Smooth muscle cell (in vitro differentiated cells): ENCODE results near the gene REG1A. TPM values are rescaled to one million over a fixed set of nuclear protein-coding genes. Genes with fewer than 3 reads are reported as not detected.

Experiments
- DNase-seq: peaks from one replicate; lab custom pipeline; 2025; ENCODE audit not compliant: unreplicated experiment; lab: John Stamatoyannopoulos, UW
- H2AFZ ChIP-seq: fragments of 200-600 bp; sonication (generic); 2 replicates; pipeline ENCODE4 v1.6.0; 2016; ENCODE audit warnings: antibody characterized with exemption, low read depth, mild to moderate bottlenecking
- H3F3A ChIP-seq: fragments of 200-600 bp; sonication (generic); 2 replicates; pipeline ENCODE4 v1.6.0; 2017; ENCODE audit warnings: antibody characterized with exemption, low read depth
- H3K27ac ChIP-seq: fragments of 200-600 bp; sonication (generic); 2 replicates; pipeline ENCODE4 v1.5.1; 2016; ENCODE audit warnings: low read depth, mild to moderate bottlenecking
- H3K27me3 ChIP-seq: fragments of 200-600 bp; sonication (generic); 2 replicates; pipeline ENCODE4 v1.6.1; 2016; ENCODE audit warnings: low read depth, mild to moderate bottlenecking
- H3K36me3 ChIP-seq: fragments of 200-600 bp; sonication (generic); 2 replicates; pipeline ENCODE4 v1.5.1; 2016; ENCODE audit warnings: low read depth
- H3K4me1 ChIP-seq: fragments of 200-600 bp; sonication (generic); 2 replicates; pipeline ENCODE4 v1.5.1; 2016; ENCODE audit warnings: low read depth
- H3K4me2 ChIP-seq: fragments of 200-600 bp; sonication (generic); 2 replicates; pipeline ENCODE4 v1.6.0; 2016; ENCODE audit warnings: mild to moderate bottlenecking
- H3K4me3 ChIP-seq: fragments of 200-600 bp; sonication (generic); 2 replicates; pipeline ENCODE4 v1.5.1; 2016; ENCODE audit warnings: mild to moderate bottlenecking
- H3K79me2 ChIP-seq: fragments of 200-600 bp; sonication (generic); 2 replicates; pipeline ENCODE4 v1.6.0; 2016; ENCODE audit warnings: low read depth, mild to moderate bottlenecking
- H3K9ac ChIP-seq: fragments of 200-600 bp; sonication (generic); 2 replicates; pipeline ENCODE4 v1.6.0; 2016; ENCODE audit warnings: low read depth
- H3K9me3 ChIP-seq: fragments of 200-600 bp; sonication (generic); replicated peaks from 2 replicates; pipeline ENCODE4 v1.5.1; 2016; ENCODE audit warnings: low read depth
- H4K20me1 ChIP-seq: fragments of 200-600 bp; sonication (generic); 2 replicates; pipeline ENCODE4 v1.6.0; 2016; ENCODE audit warnings: low read depth
- CTCF ChIP-seq: fragments of 200-600 bp; sonication (generic); IDR thresholded peaks from 2 replicates; pipeline ENCODE4 v1.5.1; 2017; ENCODE audit warnings: borderline replicate concordance, mild to moderate bottlenecking, antibody characterized with exemption; ENCODE audit not compliant: insufficient read depth, poor library complexity, severe bottlenecking
- WGBS: methylation state at CpG from one replicate; pipeline ENCODE4 v1.1.7; 2016; ENCODE audit warnings: low lambda C conversion rate; 5-methylcytosine and 5-hydroxymethylcytosine counted together
- polyA plus RNA-seq: library from polyadenylated mRNA; unstranded; fragments of >200 nt; fragmentation: Nextera tagmentation; extraction: Ambion mirVana; gene quantifications from 2 replicates; pipeline ENCODE4 v1.2.1, GENCODE V29; 2016
- total RNA-seq: library from RNA; depleted of rRNA; stranded (reverse); fragments of >200 nt; gene quantifications from 2 replicates; pipeline ENCODE4 v1.2.3, GENCODE V29; 2014

Gene REG1A
- total and polyA plus RNA-seq, 2 experiments from 2014 or later = not detected

GRCh38 chr2:79084495-79085135 is 35.7 kb upstream of the REG1A start:
- Histone ChIP-seq H3K27me3 (no peaks in the 10 kb centered on the region), H3K36me3 (no peaks in the 10 kb centered on the region), H4K20me1 (no peaks in the 10 kb centered on the region), H2AFZ (no peak overlapping the region), H3K4me1 (no peaks in the 10 kb centered on the region), H3K9me3 (no peaks in the 10 kb centered on the region), H3K4me2 (no peak overlapping the region), H3K9ac (no peak overlapping the region), H3K27ac (no peak overlapping the region), H3F3A (no peaks in the 10 kb centered on the region), H3K4me3 (no peak overlapping the region), H3K79me2 (no peaks in the 10 kb centered on the region)
- TF ChIP-seq CTCF = no peak
- no peak for DNase-seq
- 81% methylated on average over 3 of the region's 3 CpGs for WGBS

GRCh38 chr2:79085382-79085781 is 34.9 kb upstream of the REG1A start:
- H3K79me2 ChIP-seq = no peaks in the 10 kb centered on the region
- H3K4me1 ChIP-seq = no peaks in the 10 kb centered on the region
- 89% methylated on average over 3 of the region's 3 CpGs for WGBS
- no peak overlapping the region for H2AFZ ChIP-seq
- H3F3A ChIP-seq = no peaks in the 10 kb centered on the region
- no peaks in the 10 kb centered on the region for H3K9me3 ChIP-seq
- H3K4me3 ChIP-seq = no peak overlapping the region
- no peaks in the 10 kb centered on the region for H4K20me1 ChIP-seq
- H3K27ac ChIP-seq = no peak overlapping the region
- H3K9ac ChIP-seq = no peak overlapping the region
- DNase-seq = no peak
- no peak overlapping the region for H3K4me2 ChIP-seq
- no peak for TF ChIP-seq CTCF
- no peaks in the 10 kb centered on the region for H3K27me3 ChIP-seq
- no peaks in the 10 kb centered on the region for H3K36me3 ChIP-seq

- Histone ChIP-seq H3K27me3 (no peaks in the 10 kb centered on the region), H3K4me1 (no peaks in the 10 kb centered on the region), H4K20me1 (no peaks in the 10 kb centered on the region), H3K9ac (no peak overlapping the region), H3F3A (no peaks in the 10 kb centered on the region), H3K4me2 (no peak overlapping the region), H2AFZ (no peak overlapping the region), H3K9me3 (no peaks in the 10 kb centered on the region), H3K36me3 (no peaks in the 10 kb centered on the region), H3K4me3 (no peak overlapping the region), H3K27ac (no peak overlapping the region), H3K79me2 (no peaks in the 10 kb centered on the region)
- no peak for DNase-seq
- WGBS = 93% methylated on average over 4 of the region's 4 CpGs
- TF ChIP-seq CTCF = no peak
Measured at GRCh38 chr2:79086255-79086654, 34.0 kb upstream of the REG1A start.

- Histone ChIP-seq H3K79me2 (no peaks in the 10 kb centered on the region), H2AFZ (no peak within 1 kb of the TSS)
Measured at GRCh38 chr2:79087785-79088364, 32.4 kb upstream of the REG1A start, which contains the start of gene REG1B. REG1B (minus strand) TSS chr2:79087993; CDS start chr2:79087612, 381 bp downstream.

More at GRCh38 chr2:79087785-79088364, 32.4 kb upstream of the REG1A start, which contains the start of gene REG1B:
- no peak for TF ChIP-seq CTCF
- H3K9me3 ChIP-seq = no peaks in the 10 kb centered on the region
- H3K36me3 ChIP-seq = no peaks in the 10 kb centered on the region
- H3F3A ChIP-seq = no peaks in the 10 kb centered on the region
- H4K20me1 ChIP-seq = no peaks in the 10 kb centered on the region
- no peak for DNase-seq
- H3K9ac ChIP-seq = no peak within 1 kb of the TSS
- no peaks in the 10 kb centered on the region for H3K4me1 ChIP-seq
- no peaks in the 10 kb centered on the region for H3K27me3 ChIP-seq
- 80% methylated on average over 2 of the region's 2 CpGs for WGBS
- H3K4me2 ChIP-seq = no peak within 1 kb of the TSS
- no peak within 1 kb of the TSS for H3K27ac ChIP-seq
- no peak within 1 kb of the TSS for H3K4me3 ChIP-seq
